Measurements from ENCODE around the gene TRPV3.

- TF ChIP-seq, protein P1, sequence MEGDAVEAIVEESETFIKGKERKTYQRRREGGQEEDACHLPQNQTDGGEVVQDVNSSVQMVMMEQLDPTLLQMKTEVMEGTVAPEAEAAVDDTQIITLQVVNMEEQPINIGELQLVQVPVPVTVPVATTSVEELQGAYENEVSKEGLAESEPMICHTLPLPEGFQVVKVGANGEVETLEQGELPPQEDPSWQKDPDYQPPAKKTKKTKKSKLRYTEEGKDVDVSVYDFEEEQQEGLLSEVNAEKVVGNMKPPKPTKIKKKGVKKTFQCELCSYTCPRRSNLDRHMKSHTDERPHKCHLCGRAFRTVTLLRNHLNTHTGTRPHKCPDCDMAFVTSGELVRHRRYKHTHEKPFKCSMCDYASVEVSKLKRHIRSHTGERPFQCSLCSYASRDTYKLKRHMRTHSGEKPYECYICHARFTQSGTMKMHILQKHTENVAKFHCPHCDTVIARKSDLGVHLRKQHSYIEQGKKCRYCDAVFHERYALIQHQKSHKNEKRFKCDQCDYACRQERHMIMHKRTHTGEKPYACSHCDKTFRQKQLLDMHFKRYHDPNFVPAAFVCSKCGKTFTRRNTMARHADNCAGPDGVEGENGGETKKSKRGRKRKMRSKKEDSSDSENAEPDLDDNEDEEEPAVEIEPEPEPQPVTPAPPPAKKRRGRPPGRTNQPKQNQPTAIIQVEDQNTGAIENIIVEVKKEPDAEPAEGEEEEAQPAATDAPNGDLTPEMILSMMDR (IDR thresholded peaks at IDR 0.05 in 2 of 3, conservative IDR thresholded peaks at IDR 0.05 in 1 of 3; ENCODE audit: borderline replicate concordance in 1 of 3, insufficient read depth in 1 of 3, low read depth in 2 of 3, low read length in 2 of 3): no peak
- TF ChIP-seq, protein P2, sequence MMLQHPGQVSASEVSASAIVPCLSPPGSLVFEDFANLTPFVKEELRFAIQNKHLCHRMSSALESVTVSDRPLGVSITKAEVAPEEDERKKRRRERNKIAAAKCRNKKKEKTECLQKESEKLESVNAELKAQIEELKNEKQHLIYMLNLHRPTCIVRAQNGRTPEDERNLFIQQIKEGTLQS (IDR thresholded peaks at IDR 0.05): no peak
- TF ChIP-seq YY1 (IDR thresholded peaks at IDR 0.05; ENCODE audit: extremely low read depth, insufficient replicate concordance, low read depth, low read length): no peak
- no peak for TF ChIP-seq EGR1 (IDR thresholded peaks at IDR 0.05; ENCODE audit: low read depth)
- no peak for TF ChIP-seq ZFX (IDR thresholded peaks at IDR 0.05)
- no peak for TF ChIP-seq CEBPB (IDR thresholded peaks at IDR 0.05; ENCODE audit: low read depth)
These were observed 50.5 kb downstream of the TRPV3 start for GRCh38 chr17:3507071-3507470.

Data from HCT116 (cell line).